Osteocyte (in vitro differentiated cells): ENCODE results near the gene TADA1. TPM values are rescaled to one million over a fixed set of nuclear protein-coding genes. Genes with fewer than 3 reads are reported as not detected.

ENCODE experiments used
- DNase-seq: peaks from one replicate; pipeline ENCODE4 v3.0.0; 2021; ENCODE audit warnings: mixed read lengths; ENCODE audit not compliant: unreplicated experiment; ENCODE audit errors: extremely low spot score
- H3K27ac Mint-ChIP-seq: one replicate; pipeline ENCODE4 v1.8.0; 2021; ENCODE audit warnings: mild to moderate bottlenecking, mixed read lengths; ENCODE audit not compliant: unreplicated experiment
- H3K27me3 Mint-ChIP-seq: one replicate; pipeline ENCODE4 v1.8.0; 2021; ENCODE audit warnings: mixed read lengths; ENCODE audit not compliant: unreplicated experiment
- H3K36me3 Mint-ChIP-seq: one replicate; pipeline ENCODE4 v1.8.0; 2021; ENCODE audit warnings: mixed read lengths; ENCODE audit not compliant: unreplicated experiment
- H3K4me1 Mint-ChIP-seq: one replicate; pipeline ENCODE4 v1.8.0; 2021; ENCODE audit warnings: mixed read lengths; ENCODE audit not compliant: unreplicated experiment
- H3K4me3 Mint-ChIP-seq: one replicate; pipeline ENCODE4 v1.8.0; 2021; ENCODE audit warnings: mild to moderate bottlenecking, moderate library complexity, mixed read lengths; ENCODE audit not compliant: unreplicated experiment
- H3K9me3 Mint-ChIP-seq: one replicate; pipeline ENCODE4 v1.8.0; 2021; ENCODE audit warnings: mixed read lengths; ENCODE audit not compliant: unreplicated experiment
- total RNA-seq: library from RNA; stranded (reverse); gene quantifications from 2 replicates; pipeline ENCODE4 v1.2.1, GENCODE V29; 2021
- TF ChIP-seq, protein P1 (sequence below): fragments of 200-600 bp; sonication (generic); IDR thresholded peaks from 2 replicates; pipeline ENCODE4 v1.5.0; 2021; ENCODE audit warnings: antibody characterized with exemption, mild to moderate bottlenecking, moderate library complexity

Gene TADA1
- total RNA-seq, 1 donor from 2014 or later, result 9.8 TPM

DNA sequence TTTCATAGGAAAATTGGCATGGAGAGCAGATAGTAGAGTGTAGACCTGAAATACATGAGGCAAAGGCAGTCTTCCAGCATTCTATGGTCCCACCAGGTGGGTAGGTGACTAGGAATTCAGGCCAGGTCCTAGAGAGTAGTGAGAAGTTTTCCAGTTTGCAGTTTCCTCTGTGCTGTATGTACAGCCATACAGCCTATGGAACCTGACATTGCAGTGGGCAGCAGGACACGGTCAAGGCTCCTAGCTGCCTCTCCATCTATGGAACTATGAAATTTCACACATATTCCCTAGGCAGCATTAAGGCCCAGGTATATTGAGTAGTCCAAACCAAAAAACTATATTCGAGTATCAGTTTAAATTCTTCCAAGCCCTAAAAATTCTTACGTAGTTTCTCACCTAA is 20.5 kb downstream of the TADA1 start:
- no peaks in the 10 kb centered on the region for H3K4me1 Mint-ChIP-seq
- no peaks in the 10 kb centered on the region for H3K9me3 Mint-ChIP-seq
- H3K36me3 Mint-ChIP-seq, result peaks cover 47% of the 10 kb centered on the region
- no peak for DNase-seq
- H3K4me3 Mint-ChIP-seq, result no peak overlapping the region
- H3K27me3 Mint-ChIP-seq, result no peaks in the 10 kb centered on the region
- TF ChIP-seq, protein P1, sequence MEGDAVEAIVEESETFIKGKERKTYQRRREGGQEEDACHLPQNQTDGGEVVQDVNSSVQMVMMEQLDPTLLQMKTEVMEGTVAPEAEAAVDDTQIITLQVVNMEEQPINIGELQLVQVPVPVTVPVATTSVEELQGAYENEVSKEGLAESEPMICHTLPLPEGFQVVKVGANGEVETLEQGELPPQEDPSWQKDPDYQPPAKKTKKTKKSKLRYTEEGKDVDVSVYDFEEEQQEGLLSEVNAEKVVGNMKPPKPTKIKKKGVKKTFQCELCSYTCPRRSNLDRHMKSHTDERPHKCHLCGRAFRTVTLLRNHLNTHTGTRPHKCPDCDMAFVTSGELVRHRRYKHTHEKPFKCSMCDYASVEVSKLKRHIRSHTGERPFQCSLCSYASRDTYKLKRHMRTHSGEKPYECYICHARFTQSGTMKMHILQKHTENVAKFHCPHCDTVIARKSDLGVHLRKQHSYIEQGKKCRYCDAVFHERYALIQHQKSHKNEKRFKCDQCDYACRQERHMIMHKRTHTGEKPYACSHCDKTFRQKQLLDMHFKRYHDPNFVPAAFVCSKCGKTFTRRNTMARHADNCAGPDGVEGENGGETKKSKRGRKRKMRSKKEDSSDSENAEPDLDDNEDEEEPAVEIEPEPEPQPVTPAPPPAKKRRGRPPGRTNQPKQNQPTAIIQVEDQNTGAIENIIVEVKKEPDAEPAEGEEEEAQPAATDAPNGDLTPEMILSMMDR, result no peak
- no peak overlapping the region for H3K27ac Mint-ChIP-seq

DNA sequence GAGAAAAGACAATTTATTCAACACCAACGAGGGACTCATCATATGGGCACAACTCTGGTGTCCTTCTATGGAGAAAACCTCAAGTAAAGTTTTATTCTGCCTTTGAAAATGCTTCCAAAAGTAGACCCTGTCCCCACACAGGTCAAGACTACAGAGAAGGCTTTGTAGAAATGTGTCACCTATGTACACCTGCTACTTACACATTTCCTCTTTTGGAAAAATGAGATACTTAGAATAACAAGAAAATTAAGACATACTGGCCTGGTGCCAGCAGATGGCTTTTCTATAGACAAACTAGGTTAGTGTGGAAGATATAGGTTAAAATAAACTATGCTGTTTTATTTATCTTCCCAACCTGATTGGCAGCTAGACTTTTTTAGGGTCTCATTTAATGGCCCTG is 23.1 kb downstream of the TADA1 start:
- Mint-ChIP-seq H3K27me3 (no peaks in the 10 kb centered on the region), H3K36me3 (peaks cover 51% of the 10 kb centered on the region), H3K4me3 (no peak overlapping the region), H3K4me1 (no peaks in the 10 kb centered on the region), H3K9me3 (no peaks in the 10 kb centered on the region), H3K27ac (no peak overlapping the region)
- no peak for DNase-seq
- TF ChIP-seq, protein P1, result no peak

DNA sequence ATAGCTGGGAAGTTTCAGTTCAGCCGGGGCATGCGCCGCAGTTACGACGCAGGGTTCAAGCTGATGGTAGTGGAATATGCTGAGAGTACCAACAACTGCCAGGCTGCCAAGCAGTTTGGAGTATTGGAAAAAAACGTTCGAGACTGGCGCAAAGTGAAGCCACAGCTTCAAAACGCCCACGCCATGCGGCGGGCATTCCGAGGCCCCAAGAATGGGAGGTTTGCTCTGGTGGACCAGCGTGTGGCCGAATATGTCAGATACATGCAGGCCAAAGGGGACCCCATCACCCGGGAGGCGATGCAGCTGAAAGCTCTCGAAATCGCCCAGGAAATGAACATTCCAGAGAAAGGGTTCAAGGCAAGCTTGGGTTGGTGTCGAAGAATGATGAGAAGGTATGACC is 26.9 kb downstream of the TADA1 start:
- TF ChIP-seq, protein P1, result no peak
- DNase-seq, result no peak
- Mint-ChIP-seq H3K9me3 (no peaks in the 10 kb centered on the region), H3K4me3 (no peak overlapping the region), H3K27me3 (no peaks in the 10 kb centered on the region), H3K27ac (no peak overlapping the region), H3K36me3 (peaks cover 67% of the 10 kb centered on the region), H3K4me1 (no peaks in the 10 kb centered on the region)

DNA sequence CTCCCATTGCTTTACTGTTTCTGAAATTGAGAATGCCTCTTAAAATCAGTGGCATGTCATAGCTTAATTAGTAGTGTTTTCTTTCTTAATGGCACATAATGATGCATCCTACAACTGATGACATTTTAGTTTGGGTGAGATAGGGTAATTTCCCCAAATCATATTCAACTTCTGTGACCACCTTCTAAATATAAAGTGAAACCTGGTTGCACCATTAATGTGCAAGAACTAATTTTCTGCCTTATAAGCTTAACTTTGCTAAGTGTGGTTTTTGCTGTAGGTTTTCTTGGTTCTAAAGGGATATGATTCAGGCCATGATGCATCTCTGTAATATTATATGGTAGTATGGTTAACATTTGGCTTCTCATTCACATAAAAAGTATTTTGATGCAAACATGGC is 27.9 kb downstream of the TADA1 start:
- Mint-ChIP-seq H3K9me3 (no peaks in the 10 kb centered on the region), H3K4me1 (no peaks in the 10 kb centered on the region), H3K4me3 (no peak overlapping the region), H3K27me3 (no peaks in the 10 kb centered on the region), H3K27ac (no peak overlapping the region), H3K36me3 (peaks cover 67% of the 10 kb centered on the region)
- no peak for DNase-seq
- TF ChIP-seq, protein P1, result no peak

DNA sequence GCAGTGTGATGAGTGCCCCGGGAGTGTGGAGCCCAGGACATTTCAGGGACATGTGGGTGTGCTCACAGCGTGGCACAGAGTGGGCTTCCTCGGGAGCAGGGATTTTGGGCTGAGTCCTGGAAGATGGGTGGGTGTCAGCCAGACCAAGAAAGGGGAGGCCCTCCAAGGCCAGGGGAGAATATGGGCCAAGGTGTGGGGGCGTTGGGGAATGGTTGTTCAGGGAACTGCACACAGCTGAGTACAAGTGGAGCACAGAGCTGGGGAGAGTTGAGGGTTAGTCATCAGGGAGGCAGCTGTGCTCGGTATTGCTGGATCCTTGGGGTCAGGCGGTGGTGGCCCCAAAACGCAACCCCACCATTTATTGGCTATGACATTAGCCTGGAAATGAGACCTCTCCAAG is 31.3 kb downstream of the TADA1 start:
- Mint-ChIP-seq H3K9me3 (no peaks in the 10 kb centered on the region), H3K4me1 (peaks cover 15% of the 10 kb centered on the region), H3K36me3 (peaks cover 55% of the 10 kb centered on the region), H3K4me3 (no peak overlapping the region), H3K27me3 (no peaks in the 10 kb centered on the region), H3K27ac (peak overlapping the region; percentile 38)
- DNase-seq, result no peak
- TF ChIP-seq, protein P1, result no peak
